Hepatocyte (in vitro differentiated cells): Measurements from ENCODE around the gene GPR25.

ENCODE experiments used
- EZH2 ChIP-seq: fragments of 200-600 bp; sonication (generic); IDR thresholded peaks from 2 replicates; pipeline ENCODE4 v1.6.1; 2016; ENCODE audit warnings: antibody characterized with exemption, mild to moderate bottlenecking, borderline replicate concordance
- TF ChIP-seq, protein P1 (sequence below): fragments of 200-600 bp; sonication (generic); IDR thresholded peaks from 2 replicates; pipeline ENCODE4 v1.5.1; 2016; ENCODE audit warnings: antibody characterized with exemption, mild to moderate bottlenecking; ENCODE audit not compliant: poor library complexity

DNA sequence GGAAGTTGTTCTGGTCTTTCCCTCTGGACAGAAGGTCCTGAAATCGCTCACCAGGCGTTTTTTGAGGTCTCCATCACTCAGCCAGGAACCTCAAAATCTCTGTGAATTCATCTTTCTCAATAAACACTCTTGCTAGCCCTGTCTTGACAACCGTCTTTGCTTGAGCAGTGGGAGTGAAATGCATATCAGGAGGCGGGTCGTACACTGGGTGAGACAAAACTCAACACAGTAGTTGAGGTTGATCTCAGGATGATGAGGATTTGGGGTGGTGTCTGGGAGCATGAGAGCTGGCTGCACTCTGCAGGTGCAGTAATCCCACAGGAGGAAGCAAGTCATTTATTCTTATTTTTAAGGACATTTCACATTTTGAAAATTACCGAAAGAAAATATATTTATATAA, 1.9 kb downstream of the GPR25 start:
- TF ChIP-seq, protein P1, sequence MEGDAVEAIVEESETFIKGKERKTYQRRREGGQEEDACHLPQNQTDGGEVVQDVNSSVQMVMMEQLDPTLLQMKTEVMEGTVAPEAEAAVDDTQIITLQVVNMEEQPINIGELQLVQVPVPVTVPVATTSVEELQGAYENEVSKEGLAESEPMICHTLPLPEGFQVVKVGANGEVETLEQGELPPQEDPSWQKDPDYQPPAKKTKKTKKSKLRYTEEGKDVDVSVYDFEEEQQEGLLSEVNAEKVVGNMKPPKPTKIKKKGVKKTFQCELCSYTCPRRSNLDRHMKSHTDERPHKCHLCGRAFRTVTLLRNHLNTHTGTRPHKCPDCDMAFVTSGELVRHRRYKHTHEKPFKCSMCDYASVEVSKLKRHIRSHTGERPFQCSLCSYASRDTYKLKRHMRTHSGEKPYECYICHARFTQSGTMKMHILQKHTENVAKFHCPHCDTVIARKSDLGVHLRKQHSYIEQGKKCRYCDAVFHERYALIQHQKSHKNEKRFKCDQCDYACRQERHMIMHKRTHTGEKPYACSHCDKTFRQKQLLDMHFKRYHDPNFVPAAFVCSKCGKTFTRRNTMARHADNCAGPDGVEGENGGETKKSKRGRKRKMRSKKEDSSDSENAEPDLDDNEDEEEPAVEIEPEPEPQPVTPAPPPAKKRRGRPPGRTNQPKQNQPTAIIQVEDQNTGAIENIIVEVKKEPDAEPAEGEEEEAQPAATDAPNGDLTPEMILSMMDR: no peak
- TF ChIP-seq EZH2: no peak
